Caco-2 (cell line): Measurements from ENCODE around the gene HSD17B3. TPM values are rescaled to one million over a fixed set of nuclear protein-coding genes. Genes with fewer than 3 reads are reported as not detected.
"Not testable (repeated sequence)": the region's sequence is repeated elsewhere in the genome, so short reads cannot be mapped to it uniquely, and the experiment has no call there.

Experiments
- BruUV-seq: library from RNA; stranded (reverse); fragments of 400-500 nt; replicated peaks from 2 replicates; lab custom pipeline; 2021; lab: Mats Ljungman, UMichigan
- CTCF ChIA-PET: fragments of 300-600 bp; sonication (Branson Sonifier 250); formaldehyde crosslinking; loops from one replicate; lab custom pipeline; 2022; ENCODE audit warnings: antibody characterized with exemption; lab: Charles Lee
- POLR2A ChIA-PET: fragments of 300-600 bp; sonication (Branson Sonifier 250); formaldehyde crosslinking; loops from one replicate; lab custom pipeline; 2022; ENCODE audit warnings: antibody characterized with exemption; lab: Charles Lee
- DNase-seq, 2 experiments: peaks; one replicate each; pipeline versions ENCODE4 v3.0.0 to v3.0.0-alpha.2; 2020 to 2022
- H3K27me3 ChIP-seq: replicated peaks from 2 replicates; pipeline ENCODE4 v1.6.0; 2011; ENCODE audit warnings: low read length; ENCODE audit not compliant: control insufficient read depth, insufficient read depth
- H3K36me3 ChIP-seq: 2 replicates; pipeline ENCODE4 v1.5.1; 2011; ENCODE audit warnings: low read length; ENCODE audit not compliant: control insufficient read depth, insufficient read depth
- H3K4me1 ChIP-seq: fragments of 250-450 bp; sonication (Bioruptor Pico); 2 replicates; pipeline ENCODE4 v1.5.1; 2020; ENCODE audit warnings: mild to moderate bottlenecking
- H3K4me3 ChIP-seq: 2 replicates; pipeline ENCODE4 v1.5.1; 2011; ENCODE audit warnings: low read depth, mild to moderate bottlenecking, control low read depth, low read length
- H3K9me3 ChIP-seq: fragments of 250-450 bp; sonication (Bioruptor Pico); 2 replicates; pipeline ENCODE4 v1.5.1; 2020; ENCODE audit warnings: mild to moderate bottlenecking, moderate library complexity
- H3K27ac Mint-ChIP-seq: one replicate; pipeline ENCODE4 v1.8.0; 2022; ENCODE audit warnings: mixed read lengths; ENCODE audit not compliant: unreplicated experiment
- H3K27me3 Mint-ChIP-seq: one replicate; pipeline ENCODE4 v1.8.0; 2022; ENCODE audit warnings: mixed read lengths; ENCODE audit not compliant: insufficient read depth, unreplicated experiment
- H3K36me3 Mint-ChIP-seq: one replicate; pipeline ENCODE4 v1.8.0; 2022; ENCODE audit warnings: mild to moderate bottlenecking, mixed read lengths; ENCODE audit not compliant: insufficient read depth, unreplicated experiment
- H3K4me1 Mint-ChIP-seq: one replicate; pipeline ENCODE4 v1.8.0; 2022; ENCODE audit warnings: low read depth, mixed read lengths; ENCODE audit not compliant: unreplicated experiment
- H3K4me3 Mint-ChIP-seq: one replicate; pipeline ENCODE4 v1.8.0; 2022; ENCODE audit warnings: mild to moderate bottlenecking, moderate library complexity, mixed read lengths; ENCODE audit not compliant: unreplicated experiment
- H3K9me3 Mint-ChIP-seq: one replicate; pipeline ENCODE4 v1.8.0; 2022; ENCODE audit warnings: mixed read lengths; ENCODE audit not compliant: unreplicated experiment
- intact Hi-C: fragments of 100-400 bp; cut with micrococcal nuclease; formaldehyde crosslinking; loops from one replicate; pipeline ENCODE4 v1.10.0; 2022; ENCODE audit not compliant: unreplicated experiment
- total RNA-seq: library from RNA; stranded (reverse); gene quantifications from 2 replicates; pipeline ENCODE4 v1.2.3, GENCODE V29; 2022
- TF ChIP-seq, protein P1 (sequence below), 2 experiments: fragments of 200-600 bp in 1 of 2; IDR thresholded peaks; 1 replicate in 1 of 2; 2 replicates in 1 of 2; pipeline versions ENCODE4 v1.5.1 to v1.8.0; 2011 to 2022; ENCODE audit warnings: antibody characterized with exemption in 1 of 2, control low read depth in 1 of 2, inconsistent platforms in 1 of 2, low read depth in 1 of 2, low read length in 1 of 2, mild to moderate bottlenecking in 1 of 2, moderate library complexity in 1 of 2; ENCODE audit not compliant: insufficient read depth in 1 of 2, severe bottlenecking in 1 of 2, unreplicated experiment in 1 of 2

The HSD17B3 gene
- total RNA-seq, 1 experiment from 2014 or later: not detected

DNA sequence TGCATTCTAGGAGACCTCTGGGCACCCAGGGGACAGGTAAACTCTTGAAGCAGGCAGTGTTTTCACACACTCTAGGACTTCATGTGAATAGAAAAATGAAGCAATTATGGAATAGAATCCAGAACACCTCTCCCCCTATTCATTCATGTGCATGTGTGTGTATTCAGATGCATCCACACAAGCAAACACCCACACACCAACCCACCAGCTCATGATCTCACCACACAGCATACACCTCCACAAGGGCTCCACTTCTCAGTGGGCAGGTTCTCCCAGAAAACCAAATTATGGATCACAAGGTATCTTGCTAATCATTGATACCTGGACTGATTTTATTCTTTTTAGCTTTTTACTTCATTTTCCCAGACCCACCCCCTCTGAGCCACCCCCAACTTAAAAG is 21.2 kb upstream of the HSD17B3 start:
- Histone ChIP-seq H3K36me3 (peaks cover 5% of the 10 kb centered on the region), H3K4me1 (no peaks in the 10 kb centered on the region), H3K9me3 (no peaks in the 10 kb centered on the region), H3K27me3 (no peaks in the 10 kb centered on the region), H3K4me3 (no peak overlapping the region)
- DNase-seq: no peak
- no peaks in the 10 kb centered on the region for H3K9me3 Mint-ChIP-seq
- BruUV-seq: no TSS peak
- H3K4me3 Mint-ChIP-seq: no peak overlapping the region
- H3K27me3 Mint-ChIP-seq: no peaks in the 10 kb centered on the region
- ChIA-PET POLR2A (interaction anchor here (0.6 kb wide), 1 partner anchor 366 kb away, joined by 8 read pairs; no protein-coding TSS in a partner anchor), CTCF (no interaction called here)
- intact Hi-C loops: loop anchor here (10.0 kb wide), 1 partner anchor 62 kb away; the partner anchor contains the start of gene SLC35D2
- TF ChIP-seq, protein P1, sequence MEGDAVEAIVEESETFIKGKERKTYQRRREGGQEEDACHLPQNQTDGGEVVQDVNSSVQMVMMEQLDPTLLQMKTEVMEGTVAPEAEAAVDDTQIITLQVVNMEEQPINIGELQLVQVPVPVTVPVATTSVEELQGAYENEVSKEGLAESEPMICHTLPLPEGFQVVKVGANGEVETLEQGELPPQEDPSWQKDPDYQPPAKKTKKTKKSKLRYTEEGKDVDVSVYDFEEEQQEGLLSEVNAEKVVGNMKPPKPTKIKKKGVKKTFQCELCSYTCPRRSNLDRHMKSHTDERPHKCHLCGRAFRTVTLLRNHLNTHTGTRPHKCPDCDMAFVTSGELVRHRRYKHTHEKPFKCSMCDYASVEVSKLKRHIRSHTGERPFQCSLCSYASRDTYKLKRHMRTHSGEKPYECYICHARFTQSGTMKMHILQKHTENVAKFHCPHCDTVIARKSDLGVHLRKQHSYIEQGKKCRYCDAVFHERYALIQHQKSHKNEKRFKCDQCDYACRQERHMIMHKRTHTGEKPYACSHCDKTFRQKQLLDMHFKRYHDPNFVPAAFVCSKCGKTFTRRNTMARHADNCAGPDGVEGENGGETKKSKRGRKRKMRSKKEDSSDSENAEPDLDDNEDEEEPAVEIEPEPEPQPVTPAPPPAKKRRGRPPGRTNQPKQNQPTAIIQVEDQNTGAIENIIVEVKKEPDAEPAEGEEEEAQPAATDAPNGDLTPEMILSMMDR (IDR thresholded peaks at IDR 0.05; ENCODE audit: insufficient read depth in 1 of 2, low read depth in 1 of 2, low read length in 1 of 2, severe bottlenecking in 1 of 2, unreplicated experiment in 1 of 2): no peak
- H3K36me3 Mint-ChIP-seq: peaks cover 32% of the 10 kb centered on the region
- no peaks in the 10 kb centered on the region for H3K4me1 Mint-ChIP-seq
- H3K27ac Mint-ChIP-seq: no peak overlapping the region

DNA sequence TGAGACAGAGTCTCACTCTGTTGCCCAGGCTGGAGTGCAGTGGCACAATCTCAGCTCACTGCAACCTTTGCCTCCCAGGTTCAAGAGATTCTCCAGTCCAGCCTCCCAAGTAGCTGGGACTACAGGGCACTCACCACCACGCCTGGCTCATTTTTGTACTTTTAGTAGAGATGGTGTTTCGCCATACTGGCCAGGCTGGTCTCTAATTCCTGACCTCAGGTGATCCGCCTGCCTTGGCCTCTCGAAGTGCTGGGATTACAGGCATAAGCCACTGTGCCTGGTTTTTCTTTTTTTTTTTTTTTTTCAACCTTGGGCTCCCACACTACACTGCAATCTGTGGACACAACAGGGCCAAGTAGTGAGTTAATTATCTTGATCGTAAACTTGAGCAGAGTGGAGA is 20.8 kb upstream of the HSD17B3 start:
- POLR2A ChIA-PET: interaction anchor here (0.6 kb wide), 1 partner anchor 366 kb away, joined by 8 read pairs; no protein-coding TSS in a partner anchor
- H3K4me3 ChIP-seq, H3K27me3 Mint-ChIP-seq, H3K4me1 Mint-ChIP-seq, H3K4me3 Mint-ChIP-seq, CTCF ChIA-PET, H3K9me3 Mint-ChIP-seq, BruUV-seq, H3K4me1 ChIP-seq, H3K27ac Mint-ChIP-seq, H3K36me3 ChIP-seq, H3K27me3 ChIP-seq, H3K9me3 ChIP-seq: not testable (repeated sequence)
- intact Hi-C loops: loop anchor here (10.0 kb wide), 1 partner anchor 62 kb away; the partner anchor contains the start of gene SLC35D2
- H3K36me3 Mint-ChIP-seq: peaks cover 32% of the 10 kb centered on the region
- DNase-seq: peak; percentile 38 to 49

DNA sequence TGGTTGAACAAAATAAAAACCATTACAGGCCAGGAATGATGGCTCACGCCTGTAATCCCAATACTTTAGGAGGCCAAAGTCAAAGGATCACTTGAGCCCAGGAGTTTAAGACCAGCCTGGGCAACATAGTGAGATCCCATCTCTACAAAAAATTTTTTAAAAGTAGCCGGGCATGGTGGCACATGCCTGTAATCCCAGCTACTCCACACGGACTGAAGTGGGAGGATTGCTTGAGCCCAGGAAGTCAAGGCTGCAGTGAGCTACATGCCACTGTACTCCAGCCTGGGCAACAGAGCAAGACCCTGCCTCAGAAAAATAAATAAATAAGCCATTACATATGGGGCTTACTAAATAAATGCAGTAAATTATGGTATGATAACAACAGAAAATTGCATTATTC is 20.2 kb upstream of the HSD17B3 start:
- H3K4me3 ChIP-seq, H3K36me3 ChIP-seq, H3K27me3 ChIP-seq, H3K4me1 Mint-ChIP-seq, DNase-seq, H3K4me1 ChIP-seq, H3K27me3 Mint-ChIP-seq, BruUV-seq, H3K9me3 ChIP-seq, H3K4me3 Mint-ChIP-seq, H3K27ac Mint-ChIP-seq, CTCF ChIA-PET, POLR2A ChIA-PET, H3K9me3 Mint-ChIP-seq: not testable (repeated sequence)
- intact Hi-C loops: loop anchor here (10.0 kb wide), 1 partner anchor 63 kb away; the partner anchor contains the start of gene SLC35D2
- peaks cover 35% of the 10 kb centered on the region for H3K36me3 Mint-ChIP-seq

DNA sequence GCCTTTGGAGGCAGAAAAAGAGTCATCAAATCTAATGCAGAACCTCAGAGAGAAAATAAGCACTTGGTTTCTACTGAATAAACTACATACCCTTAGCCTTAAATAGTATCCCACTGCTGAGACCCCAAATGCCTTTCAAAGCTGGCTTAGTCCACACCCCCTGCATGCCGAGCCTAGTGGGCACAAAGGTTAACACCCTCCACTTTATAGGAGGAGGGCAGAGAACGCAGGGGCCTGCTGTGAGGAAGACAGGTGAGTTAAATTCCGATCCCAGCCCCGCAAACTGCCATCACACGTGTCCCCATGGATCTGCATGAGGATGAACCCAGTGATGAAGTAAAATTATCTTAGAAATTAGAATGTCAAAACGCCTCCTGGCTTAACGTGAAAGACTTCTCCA is 19.5 kb upstream of the HSD17B3 start:
- Mint-ChIP-seq H3K27me3 (no peaks in the 10 kb centered on the region), H3K4me3 (no peak overlapping the region), H3K27ac (no peak overlapping the region), H3K4me1 (peaks cover 7% of the 10 kb centered on the region), H3K36me3 (peaks cover 42% of the 10 kb centered on the region), H3K9me3 (no peaks in the 10 kb centered on the region)
- Histone ChIP-seq H3K9me3 (no peaks in the 10 kb centered on the region), H3K4me1 (0 out of 2 replicates have a peak, but pooled peaks cover 3% of the 10 kb centered on the region), H3K27me3 (no peaks in the 10 kb centered on the region), H3K4me3 (no peak overlapping the region), H3K36me3 (peaks cover 5% of the 10 kb centered on the region)
- ChIA-PET CTCF (no interaction called here), POLR2A (no interaction called here)
- no TSS peak for BruUV-seq
- no peak for DNase-seq
- TF ChIP-seq, protein P1 (IDR thresholded peaks at IDR 0.05; ENCODE audit: insufficient read depth in 1 of 2, low read depth in 1 of 2, low read length in 1 of 2, severe bottlenecking in 1 of 2, unreplicated experiment in 1 of 2): no peak
- intact Hi-C loops: loop anchor here (10.0 kb wide), 1 partner anchor 63 kb away; the partner anchor contains the start of gene SLC35D2
